H1 (cell line): ENCODE data around the gene DNAH12. TPM values are rescaled to one million over a fixed set of nuclear protein-coding genes. Genes with fewer than 3 reads are reported as not detected.
A peak's percentile ranks its signal among the peaks of the same experiment; 100 is the strongest.

Experiments
- CTCF ChIA-PET: fragments of 300-600 bp; sonication (Branson Sonifier 250); formaldehyde crosslinking; loops from one replicate; lab custom pipeline; 2021; ENCODE audit not compliant: partially characterized antibody; lab: Charles Lee
- POLR2A ChIA-PET: fragments of 300-600 bp; sonication (Branson Sonifier 250); formaldehyde crosslinking; loops from one replicate; lab custom pipeline; 2021; ENCODE audit warnings: inconsistent platforms; ENCODE audit not compliant: partially characterized antibody; lab: Charles Lee
- DNase-seq, 2 experiments: peaks; one replicate each; pipeline versions ENCODE4 v3.0.0 to v3.0.0-alpha.2; 2010 to 2022; ENCODE audit warnings: low spot score in 2 of 2, low read depth in 1 of 2, mixed read lengths in 1 of 2
- FAIRE-seq: peaks from 2 replicates; lab custom pipeline; 2011; peaks lifted over from hg19 to GRCh38; lab: Jason Lieb, UNC
- H2AFZ ChIP-seq: 2 replicates; pipeline ENCODE4 v1.8.1; 2012; ENCODE audit warnings: low read length, inconsistent platforms
- H2AK5ac ChIP-seq: 2 replicates; pipeline ENCODE4 v1.6.1; 2013; ENCODE audit warnings: low read depth, low read length
- H2BK120ac ChIP-seq: replicated peaks from 2 replicates; pipeline ENCODE3; 2013; ENCODE audit warnings: low read depth, low read length, inconsistent platforms
- H2BK12ac ChIP-seq: 2 replicates; pipeline ENCODE4 v1.6.1; 2013; ENCODE audit warnings: low read depth, low read length
- H2BK15ac ChIP-seq: 2 replicates; pipeline ENCODE4 v1.6.1; 2013; ENCODE audit warnings: low read length
- H2BK20ac ChIP-seq: 2 replicates; pipeline ENCODE4 v1.6.1; 2013; ENCODE audit warnings: low read length
- H2BK5ac ChIP-seq: 2 replicates; pipeline ENCODE4 v1.6.1; 2013; ENCODE audit warnings: low read depth, low read length
- H3K14ac ChIP-seq: 2 replicates; pipeline ENCODE4 v1.6.1; 2013; ENCODE audit warnings: inconsistent platforms; ENCODE audit not compliant: insufficient read length
- H3K18ac ChIP-seq: 2 replicates; pipeline ENCODE4 v1.6.1; 2013; ENCODE audit warnings: low read length; ENCODE audit errors: extremely low read depth
- H3K23ac ChIP-seq: 2 replicates; pipeline ENCODE4 v1.6.1; 2013; ENCODE audit warnings: inconsistent platforms; ENCODE audit not compliant: insufficient read length
- H3K23me2 ChIP-seq: 2 replicates; pipeline ENCODE4 v1.6.1; 2013; ENCODE audit warnings: low read depth, low read length
- H3K27ac ChIP-seq: 2 replicates; pipeline ENCODE4 v1.6.1; 2011; ENCODE audit warnings: low read depth, low read length, inconsistent platforms
- H3K27me3 ChIP-seq, 4 experiments: replicated peaks in 1 of 4; 1 replicate in 1 of 4; 2 replicates in 3 of 4; pipeline versions ENCODE4 v1.6.1 to v1.8.1; 2011 to 2013; ENCODE audit warnings: low read length in 3 of 4, mild to moderate bottlenecking in 3 of 4, inconsistent platforms in 2 of 4, mixed read lengths in 2 of 4, moderate library complexity in 1 of 4; ENCODE audit not compliant: control insufficient read depth in 3 of 4, insufficient read depth in 3 of 4; ENCODE audit errors: extremely low read depth in 1 of 4
- H3K36me3 ChIP-seq, 4 experiments: 2 replicates each; pipeline versions ENCODE4 v1.6.1 to v1.8.1; 2011 to 2013; ENCODE audit warnings: mild to moderate bottlenecking in 4 of 4, low read length in 3 of 4, moderate library complexity in 2 of 4, control low read depth in 1 of 4, inconsistent platforms in 1 of 4; ENCODE audit not compliant: insufficient read depth in 4 of 4, control insufficient read depth in 2 of 4
- H3K4ac ChIP-seq: replicated peaks from 2 replicates; pipeline ENCODE3; 2013; ENCODE audit warnings: low read length, low read depth, mixed read lengths, inconsistent platforms; ENCODE audit not compliant: insufficient read length
- H3K4me1 ChIP-seq, 4 experiments: replicated peaks in 1 of 4; 1 replicate in 1 of 4; 2 replicates in 3 of 4; pipeline versions ENCODE4 v1.6.1 to v1.8.1; 2011 to 2013; ENCODE audit warnings: low read length in 3 of 4, inconsistent platforms in 2 of 4, mixed read lengths in 1 of 4; ENCODE audit not compliant: insufficient read depth in 4 of 4, control insufficient read depth in 3 of 4
- H3K4me2 ChIP-seq, 2 experiments: 2 replicates each; pipeline versions ENCODE4 v1.6.1 to v1.8.1; 2011 to 2013; ENCODE audit warnings: low read depth in 2 of 2, low read length in 2 of 2, control low read depth in 1 of 2, inconsistent platforms in 1 of 2, mild to moderate bottlenecking in 1 of 2; ENCODE audit not compliant: insufficient read depth in 1 of 2
- H3K4me3 ChIP-seq, 4 experiments: fragments of 200-600, 300-600 bp in 1 of 4; sonication (generic), shearing (Covaris generic), sonication (Bioruptor Twin) in 1 of 4; 2 replicates each; pipeline versions ENCODE4 v1.5.1 to v1.8.1; 2011 to 2016; ENCODE audit warnings: low read length in 4 of 4, low read depth in 3 of 4, control low read depth in 2 of 4, inconsistent platforms in 2 of 4, mild to moderate bottlenecking in 2 of 4, mixed read lengths in 1 of 4, moderate library complexity in 1 of 4; ENCODE audit not compliant: insufficient read depth in 2 of 4; ENCODE audit errors: extremely low read depth in 1 of 4
- H3K56ac ChIP-seq: replicated peaks from 2 replicates; pipeline ENCODE3; 2013; ENCODE audit warnings: low read depth, mild to moderate bottlenecking, mixed read lengths, low read length, inconsistent platforms; ENCODE audit not compliant: insufficient read length
- H3K79me1 ChIP-seq: 2 replicates; pipeline ENCODE4 v1.6.1; 2013; ENCODE audit warnings: low read depth, low read length, control low read depth
- H3K79me2 ChIP-seq, 2 experiments: 2 replicates each; pipeline versions ENCODE4 v1.6.1 to v1.8.1; 2012 to 2013; ENCODE audit warnings: low read length in 2 of 2, mild to moderate bottlenecking in 2 of 2, inconsistent platforms in 1 of 2; ENCODE audit not compliant: insufficient read depth in 2 of 2, control insufficient read depth in 1 of 2
- H3K9ac ChIP-seq, 4 experiments: replicated peaks in 1 of 4; 1 replicate in 1 of 4; 2 replicates in 3 of 4; pipeline versions ENCODE4 v1.6.1 to v1.8.1; 2011 to 2013; ENCODE audit warnings: low read depth in 3 of 4, low read length in 3 of 4, control low read depth in 2 of 4, mild to moderate bottlenecking in 2 of 4, moderate library complexity in 2 of 4, inconsistent platforms in 1 of 4; ENCODE audit errors: extremely low read depth in 1 of 4
- H3K9me3 ChIP-seq, 2 experiments: 2 replicates each; pipeline versions ENCODE4 v1.6.1 to v1.8.1; 2012 to 2013; ENCODE audit warnings: mild to moderate bottlenecking in 2 of 2, moderate library complexity in 2 of 2, control low read depth in 1 of 2, inconsistent platforms in 1 of 2, low read depth in 1 of 2, low read length in 1 of 2, mixed read lengths in 1 of 2; ENCODE audit not compliant: insufficient read depth in 2 of 2
- H4K20me1 ChIP-seq, 2 experiments: replicated peaks in 1 of 2; 2 replicates each; pipeline versions ENCODE3 to v1.8.1; 2011 to 2013; ENCODE audit warnings: inconsistent platforms in 2 of 2, low read length in 2 of 2, mild to moderate bottlenecking in 1 of 2; ENCODE audit not compliant: insufficient read depth in 2 of 2, control insufficient read depth in 1 of 2
- H4K5ac ChIP-seq: 2 replicates; pipeline ENCODE4 v1.6.1; 2013; ENCODE audit warnings: low read length, low read depth, mixed read lengths, inconsistent platforms; ENCODE audit not compliant: insufficient read length
- H4K8ac ChIP-seq: 2 replicates; pipeline ENCODE4 v1.8.0; 2013; ENCODE audit warnings: mild to moderate bottlenecking, moderate library complexity, low read length, inconsistent platforms; ENCODE audit not compliant: insufficient read depth; ENCODE audit errors: extremely low read depth
- H4K91ac ChIP-seq: replicated peaks from 2 replicates; pipeline ENCODE3; 2013; ENCODE audit warnings: low read length, mixed read lengths, inconsistent platforms; ENCODE audit not compliant: insufficient read length
- ATF3 ChIP-seq: IDR thresholded peaks from 2 replicates; pipeline ENCODE4 v1.6.1; 2011; ENCODE audit warnings: low read depth, mild to moderate bottlenecking, low read length; ENCODE audit not compliant: insufficient read depth
- CTBP2 ChIP-seq: IDR thresholded peaks from 2 replicates; pipeline ENCODE4 v1.7.0; 2011; ENCODE audit warnings: borderline replicate concordance, mild to moderate bottlenecking, moderate library complexity, mixed read lengths, low read length; ENCODE audit not compliant: insufficient read depth, insufficient read length
- E2F6 ChIP-seq: IDR thresholded peaks from 2 replicates; pipeline ENCODE4 v1.6.1; 2012; ENCODE audit warnings: inconsistent platforms
- FOSL1 ChIP-seq: IDR thresholded peaks from 2 replicates; pipeline ENCODE4 v1.6.1; 2011; ENCODE audit warnings: mild to moderate bottlenecking, low read depth, low read length, moderate library complexity; ENCODE audit not compliant: insufficient read depth
- GTF2F1 ChIP-seq: IDR thresholded peaks from 2 replicates; pipeline ENCODE4 v1.6.1; 2012; ENCODE audit warnings: low read depth, low read length, improper control_type of control experiment, borderline replicate concordance
- KDM4A ChIP-seq: IDR thresholded peaks from one replicate; pipeline ENCODE4 v1.7.1; 2012; ENCODE audit warnings: low read depth, mild to moderate bottlenecking, moderate library complexity, low read length, inconsistent platforms; ENCODE audit not compliant: severe bottlenecking
- MAX ChIP-seq: IDR thresholded peaks from 2 replicates; pipeline ENCODE4 v1.6.1; 2012; ENCODE audit warnings: inconsistent platforms
- NRF1 ChIP-seq: IDR thresholded peaks from 2 replicates; pipeline ENCODE4 v1.6.1; 2011; ENCODE audit warnings: mild to moderate bottlenecking, low read depth, low read length, improper control_type of control experiment
- POU5F1 ChIP-seq: IDR thresholded peaks from 2 replicates; pipeline ENCODE4 v1.6.1; 2011; ENCODE audit warnings: low read depth, mild to moderate bottlenecking, low read length, moderate library complexity
- RFX5 ChIP-seq: IDR thresholded peaks from 2 replicates; pipeline ENCODE4 v1.6.1; 2011; ENCODE audit warnings: low read depth, low read length, improper control_type of control experiment, borderline replicate concordance
- SP2 ChIP-seq: IDR thresholded peaks from 2 replicates; pipeline ENCODE4 v1.6.1; 2012; ENCODE audit warnings: mild to moderate bottlenecking, low read length, inconsistent platforms
- SP4 ChIP-seq: IDR thresholded peaks from 2 replicates; pipeline ENCODE4 v1.6.1; 2012; ENCODE audit warnings: low read length, inconsistent platforms
- WGBS, 2 experiments: shearing (Covaris generic) in 1 of 2; methylation state at CpG; one replicate each; pipeline versions ENCODE4 v1.1.6 to v1.1.7; 2013 to 2015; ENCODE audit warnings: low lambda C conversion rate in 2 of 2, mixed read lengths in 2 of 2, inconsistent platforms in 1 of 2, low coverage in 1 of 2, missing lambda C conversion rate in 1 of 2; ENCODE audit not compliant: insufficient replicate concordance in 2 of 2, insufficient coverage in 1 of 2, insufficient read length in 1 of 2; ENCODE audit errors: extremely low coverage in 1 of 2, missing lambda C conversion rate in 1 of 2; 5-methylcytosine and 5-hydroxymethylcytosine counted together
- polyA plus RNA-seq, 7 experiments: library from polyadenylated mRNA; depleted of rRNA in 3 of 7; stranded (reverse) in 5 of 7; unstranded in 2 of 7; fragments of >200 nt in 5 of 7; fragments of 200-250 nt in 2 of 7; gene quantifications; 1 replicate in 5 of 7; 2 replicates in 1 of 7; 4 replicates in 1 of 7; pipeline versions ENCODE4 v1.2.1 to v1.2.3, GENCODE V29; 2011 to 2013; ENCODE audit warnings: missing spikeins in 2 of 7, mixed read lengths in 2 of 7
- total RNA-seq: library from RNA; stranded (reverse); fragmentation: NEBNext Ultra II Directional; extraction: Animal tissue kit (Norgen Biotek cat#: 25700); gene quantifications from 2 replicates; pipeline ENCODE4 v1.2.1, GENCODE V29; 2021

DNAH12 gene
- total and polyA plus RNA-seq, 2 of the 8 experiments (the other 6 are each of a cell fraction or from before 2014, with no cell fraction given): not detected

GRCh38 chr3:57370341-57370740 is 173.8 kb downstream of the DNAH12 start:
- ChIA-PET POLR2A (interaction anchor here (0.7 kb wide), 1 partner anchor 65 kb away, joined by 3 read pairs; no protein-coding TSS in a partner anchor), CTCF (interaction anchor here (2.3 kb wide), 1 partner anchor 27 kb away, joined by 5 read pairs; no protein-coding TSS in a partner anchor)
- Histone ChIP-seq H3K14ac (no peak overlapping the region), H3K23me2 (no peaks in the 10 kb centered on the region), H2BK20ac (no peak overlapping the region), H3K4ac (no peak overlapping the region), H3K27me3 (no peaks in the 10 kb centered on the region), H4K8ac (no peak overlapping the region), H2AFZ (0 out of 2 replicates have a peak overlapping the region, but pooled peaks have one; percentile 2), H2AK5ac (no peak overlapping the region), H3K4me3 (no peak overlapping the region), H3K4me2 (no peak overlapping the region), H3K9me3 (no peaks in the 10 kb centered on the region), H3K36me3 (no peaks in the 10 kb centered on the region), H4K5ac (no peak overlapping the region), H3K56ac (no peak overlapping the region), H3K23ac (no peak overlapping the region), H4K91ac (no peak overlapping the region), H2BK15ac (no peak overlapping the region), H3K18ac (no peak overlapping the region), H3K4me1 (no peaks in the 10 kb centered on the region), H3K27ac (no peak overlapping the region), H4K20me1 (no peaks in the 10 kb centered on the region), H3K9ac (no peak overlapping the region), H3K79me1 (no peaks in the 10 kb centered on the region), H2BK12ac (no peak overlapping the region), H2BK120ac (no peak overlapping the region), H2BK5ac (no peak overlapping the region), H3K79me2 (no peaks in the 10 kb centered on the region)
- DNase-seq (no peak), FAIRE-seq (no peak)
- 79% methylated on average over 1 of the region's 1 CpG; no CpG with 5 or more reads in 1 of the 2 experiments for WGBS, 2 experiments
- no peak for TF ChIP-seq RFX5
- no peak for TF ChIP-seq MAX
- TF ChIP-seq NRF1: no peak
- no peak for TF ChIP-seq KDM4A
- TF ChIP-seq GTF2F1: no peak
- no peak for TF ChIP-seq SP4
- no peak for TF ChIP-seq FOSL1
- no peak for TF ChIP-seq CTBP2
- no peak for TF ChIP-seq ATF3
- TF ChIP-seq SP2: no peak
- no peak for TF ChIP-seq POU5F1
- TF ChIP-seq E2F6: no peak
